Measurements from ENCODE around the gene SLCO3A1.

Gene SLCO3A1

GRCh38 chr15:91853511-91853947 lies at the start of gene SLCO3A1:
Gene SLCO3A1, plus strand, starts transcription at chr15:91853708.
- FAIRE-seq = no peak

GRCh38 chr15:91807122-91807521 lies 46.4 kb upstream of the SLCO3A1 start:
- FAIRE-seq = no peak

GRCh38 chr15:91813924-91814323 lies 39.6 kb upstream of the SLCO3A1 start:
- FAIRE-seq = no peak

- no peak for FAIRE-seq
Measured at GRCh38 chr15:91816942-91817341, 36.6 kb upstream of the SLCO3A1 start.

GRCh38 chr15:91821458-91821857 lies 32.0 kb upstream of the SLCO3A1 start:
- no peak for FAIRE-seq

- no peak for FAIRE-seq
Measured at GRCh38 chr15:91824256-91824655, 29.3 kb upstream of the SLCO3A1 start.

- FAIRE-seq = no peak
Measured at GRCh38 chr15:91826443-91826842, 27.1 kb upstream of the SLCO3A1 start.

- no peak for FAIRE-seq
Measured at GRCh38 chr15:91833056-91833455, 20.5 kb upstream of the SLCO3A1 start.

GRCh38 chr15:91839867-91840266 lies 13.6 kb upstream of the SLCO3A1 start:
- FAIRE-seq = no peak

- no peak for FAIRE-seq
Measured at GRCh38 chr15:91841861-91842260, 11.6 kb upstream of the SLCO3A1 start.

GRCh38 chr15:91844341-91844740 lies 9.2 kb upstream of the SLCO3A1 start:
- FAIRE-seq = no peak

- FAIRE-seq = no peak
Measured at GRCh38 chr15:91844928-91845327, 8.6 kb upstream of the SLCO3A1 start.

GRCh38 chr15:91845720-91846119 lies 7.8 kb upstream of the SLCO3A1 start:
- no peak for FAIRE-seq

- no peak for FAIRE-seq
Measured at GRCh38 chr15:91849180-91849579, 4.3 kb upstream of the SLCO3A1 start.

GRCh38 chr15:91849749-91850161 lies 3.8 kb upstream of the SLCO3A1 start:
- FAIRE-seq = no peak

- no peak for FAIRE-seq
Measured at GRCh38 chr15:91852741-91853510, 582 bp upstream of the SLCO3A1 start.

GRCh38 chr15:91853948-91854638 lies 585 bp downstream of the SLCO3A1 start:
- FAIRE-seq = no peak

GRCh38 chr15:91854639-91854990 lies 1.1 kb downstream of the SLCO3A1 start:
- FAIRE-seq = no peak

- no peak for FAIRE-seq
Measured at GRCh38 chr15:91855241-91855640, 1.7 kb downstream of the SLCO3A1 start.

GRCh38 chr15:91855684-91856489 lies 2.4 kb downstream of the SLCO3A1 start:
- FAIRE-seq = no peak

GRCh38 chr15:91857224-91857585 lies 3.7 kb downstream of the SLCO3A1 start:
- FAIRE-seq = no peak

GRCh38 chr15:91857772-91858171 lies 4.3 kb downstream of the SLCO3A1 start:
- FAIRE-seq = no peak

- FAIRE-seq = no peak
Measured at GRCh38 chr15:91860498-91860897, 7.0 kb downstream of the SLCO3A1 start.

- no peak for FAIRE-seq
Measured at GRCh38 chr15:91861223-91861622, 7.7 kb downstream of the SLCO3A1 start.

Data from G401.6 (cell line).